ENCODE results near the gene SNAPC5. TPM values are rescaled to one million over a fixed set of nuclear protein-coding genes. Genes with fewer than 3 reads are reported as not detected.

The SNAPC5 gene
- total and polyA plus RNA-seq, 10 of the 15 experiments (the other 5 are each of a cell fraction or from before 2014, with no cell fraction given): 14.4 to 53.5 (median 36.9) TPM

DNA sequence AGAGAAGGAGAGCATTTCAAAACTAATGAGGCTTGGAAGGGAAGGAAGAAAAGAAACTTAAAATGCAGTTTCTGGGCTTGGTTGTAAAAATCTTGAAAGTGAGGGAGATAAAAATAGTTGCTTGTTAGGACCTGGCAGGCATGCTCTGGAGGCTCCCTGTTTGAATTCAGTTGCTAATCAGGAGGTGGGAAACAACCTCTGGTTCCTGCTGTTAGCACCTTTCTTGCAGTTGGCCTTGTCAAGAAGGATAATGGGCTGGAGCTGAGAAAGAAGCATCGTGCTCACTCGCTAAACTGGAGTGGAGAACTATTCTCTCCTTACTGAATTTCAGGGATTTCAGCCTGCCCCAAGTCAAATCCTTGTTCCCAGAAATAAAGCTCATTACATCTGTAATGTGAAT lies 23.4 kb downstream of the SNAPC5 start (continued):
- TF ChIP-seq BACH1 (IDR thresholded peaks at IDR 0.05; ENCODE audit: borderline replicate concordance) (no peak), CREB1 (IDR thresholded peaks at IDR 0.05; ENCODE audit: low read depth) (no peak), ZNF274 (IDR thresholded peaks at IDR 0.05; ENCODE audit: insufficient read depth, insufficient read length) (no peak), ATF7 (IDR thresholded peaks at IDR 0.05; ENCODE audit: low read depth) (no peak), TBL1XR1 (IDR thresholded peaks at IDR 0.05; ENCODE audit: low read depth, low read length) (no peak), MTA3 (IDR thresholded peaks at IDR 0.05; ENCODE audit: borderline replicate concordance, low read length) (no peak), SUPT20H (IDR thresholded peaks at IDR 0.05; ENCODE audit: borderline replicate concordance, control insufficient read depth, low read depth, low read length) (no peak)
- TF ChIP-seq, protein P1, sequence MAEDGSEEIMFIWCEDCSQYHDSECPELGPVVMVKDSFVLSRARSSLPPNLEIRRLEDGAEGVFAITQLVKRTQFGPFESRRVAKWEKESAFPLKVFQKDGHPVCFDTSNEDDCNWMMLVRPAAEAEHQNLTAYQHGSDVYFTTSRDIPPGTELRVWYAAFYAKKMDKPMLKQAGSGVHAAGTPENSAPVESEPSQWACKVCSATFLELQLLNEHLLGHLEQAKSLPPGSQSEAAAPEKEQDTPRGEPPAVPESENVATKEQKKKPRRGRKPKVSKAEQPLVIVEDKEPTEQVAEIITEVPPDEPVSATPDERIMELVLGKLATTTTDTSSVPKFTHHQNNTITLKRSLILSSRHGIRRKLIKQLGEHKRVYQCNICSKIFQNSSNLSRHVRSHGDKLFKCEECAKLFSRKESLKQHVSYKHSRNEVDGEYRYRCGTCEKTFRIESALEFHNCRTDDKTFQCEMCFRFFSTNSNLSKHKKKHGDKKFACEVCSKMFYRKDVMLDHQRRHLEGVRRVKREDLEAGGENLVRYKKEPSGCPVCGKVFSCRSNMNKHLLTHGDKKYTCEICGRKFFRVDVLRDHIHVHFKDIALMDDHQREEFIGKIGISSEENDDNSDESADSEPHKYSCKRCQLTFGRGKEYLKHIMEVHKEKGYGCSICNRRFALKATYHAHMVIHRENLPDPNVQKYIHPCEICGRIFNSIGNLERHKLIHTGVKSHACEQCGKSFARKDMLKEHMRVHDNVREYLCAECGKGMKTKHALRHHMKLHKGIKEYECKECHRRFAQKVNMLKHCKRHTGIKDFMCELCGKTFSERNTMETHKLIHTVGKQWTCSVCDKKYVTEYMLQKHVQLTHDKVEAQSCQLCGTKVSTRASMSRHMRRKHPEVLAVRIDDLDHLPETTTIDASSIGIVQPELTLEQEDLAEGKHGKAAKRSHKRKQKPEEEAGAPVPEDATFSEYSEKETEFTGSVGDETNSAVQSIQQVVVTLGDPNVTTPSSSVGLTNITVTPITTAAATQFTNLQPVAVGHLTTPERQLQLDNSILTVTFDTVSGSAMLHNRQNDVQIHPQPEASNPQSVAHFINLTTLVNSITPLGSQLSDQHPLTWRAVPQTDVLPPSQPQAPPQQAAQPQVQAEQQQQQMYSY (CRISPR knock-in tag; IDR thresholded peaks at IDR 0.05): no peak
- TF ChIP-seq, protein P2, sequence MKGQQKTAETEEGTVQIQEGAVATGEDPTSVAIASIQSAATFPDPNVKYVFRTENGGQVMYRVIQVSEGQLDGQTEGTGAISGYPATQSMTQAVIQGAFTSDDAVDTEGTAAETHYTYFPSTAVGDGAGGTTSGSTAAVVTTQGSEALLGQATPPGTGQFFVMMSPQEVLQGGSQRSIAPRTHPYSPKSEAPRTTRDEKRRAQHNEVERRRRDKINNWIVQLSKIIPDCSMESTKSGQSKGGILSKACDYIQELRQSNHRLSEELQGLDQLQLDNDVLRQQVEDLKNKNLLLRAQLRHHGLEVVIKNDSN (IDR thresholded peaks at IDR 0.05; ENCODE audit: borderline replicate concordance, extremely low read length, insufficient read depth, low read depth, low read length): no peak

Data from GM12878 (cell line).